GM21360 (cell line): Measurements from ENCODE around the gene MTRFR.
"Not testable (repeated sequence)": the region's sequence is repeated elsewhere in the genome, so short reads cannot be mapped to it uniquely, and the experiment has no call there.

Experiments used
- ATAC-seq: cut with Tn5 transposase; IDR thresholded peaks from one replicate; pipeline ENCODE4 v1.9.1; 2021; ENCODE audit warnings: mild to moderate bottlenecking, moderate library complexity; ENCODE audit not compliant: unreplicated experiment

Gene MTRFR

GRCh38 chr12:123248996-123249741 is 15.9 kb downstream of the MTRFR start:
- not testable (repeated sequence) for ATAC-seq

GRCh38 chr12:123250471-123251383 is 17.5 kb downstream of the MTRFR start:
- no peak for ATAC-seq

- no peak for ATAC-seq
Measured at GRCh38 chr12:123251403-123252076, 18.3 kb downstream of the MTRFR start.

GRCh38 chr12:123252365-123252764 is 19.1 kb downstream of the MTRFR start:
- ATAC-seq = not testable (repeated sequence)

- ATAC-seq = no peak
Measured at GRCh38 chr12:123253641-123254459, 20.6 kb downstream of the MTRFR start.

GRCh38 chr12:123254853-123255446 is 21.7 kb downstream of the MTRFR start:
- no peak for ATAC-seq

- ATAC-seq = no peak
Measured at GRCh38 chr12:123258593-123258992, 25.4 kb downstream of the MTRFR start.

GRCh38 chr12:123260081-123260480 is 26.8 kb downstream of the MTRFR start:
- no peak for ATAC-seq

- ATAC-seq = no peak
Measured at GRCh38 chr12:123261196-123261595, 28.0 kb downstream of the MTRFR start.

- no peak for ATAC-seq
Measured at GRCh38 chr12:123263196-123263817, 30.1 kb downstream of the MTRFR start.

GRCh38 chr12:123264642-123265041 is 31.4 kb downstream of the MTRFR start:
- ATAC-seq = no peak

- no peak for ATAC-seq
Measured at GRCh38 chr12:123265851-123266678, 32.8 kb downstream of the MTRFR start.

GRCh38 chr12:123266679-123267277 is 33.5 kb downstream of the MTRFR start:
- no peak for ATAC-seq

GRCh38 chr12:123267335-123267920 is 34.2 kb downstream of the MTRFR start:
- ATAC-seq = no peak

- ATAC-seq = no peak
Measured at GRCh38 chr12:123267991-123268843, 35.0 kb downstream of the MTRFR start.

GRCh38 chr12:123268850-123269249 is 35.6 kb downstream of the MTRFR start:
- ATAC-seq = no peak

- ATAC-seq = no peak
Measured at GRCh38 chr12:123269395-123269892, 36.2 kb downstream of the MTRFR start.
